NK-92 treated with Interleukin-12 subunit alpha and Interleukin-12 subunit beta, amount 100 ng/mL, for 24 hours (cell line): ENCODE data around the gene LILRB3.
A peak's percentile ranks its signal among the peaks of the same experiment; 100 is the strongest.
"Not testable (repeated sequence)": the region's sequence is repeated elsewhere in the genome, so short reads cannot be mapped to it uniquely, and the experiment has no call there.

Experiments
- DNase-seq: peaks from one replicate; lab custom pipeline; 2025; lab: John Stamatoyannopoulos, UW

LILRB3 gene

DNA sequence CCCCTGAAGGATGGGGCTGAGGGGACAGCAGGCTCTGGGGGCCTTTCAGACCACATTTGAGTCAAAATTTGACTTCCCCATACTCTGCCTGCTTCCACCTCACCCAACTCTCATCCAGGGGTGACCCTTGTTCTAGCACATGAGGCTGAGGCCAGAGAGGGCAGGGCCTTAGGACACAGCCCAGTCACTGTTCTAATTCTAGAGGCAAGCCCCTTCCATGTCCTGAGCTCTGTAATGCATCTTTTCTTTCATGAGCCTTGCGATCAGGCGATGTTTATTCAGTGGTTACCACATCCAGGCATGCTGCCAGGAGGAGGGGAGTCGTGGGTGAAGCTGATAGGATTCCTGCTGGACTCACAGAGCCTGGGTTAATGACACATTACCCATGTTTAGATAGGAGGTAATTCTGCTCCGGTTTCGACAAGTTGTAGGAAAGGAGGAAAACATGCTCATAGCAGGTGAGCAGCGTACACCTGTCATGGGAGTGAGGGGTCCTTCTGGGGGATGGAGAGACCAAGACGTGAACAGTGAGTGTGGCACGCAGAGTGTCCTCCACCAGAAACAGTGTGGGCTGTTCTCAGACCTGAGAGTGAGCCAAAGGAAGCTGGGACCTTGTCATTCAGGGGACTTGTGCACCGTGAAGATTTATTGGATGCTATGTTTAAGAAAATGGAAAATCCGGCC is 12.9 kb downstream of the LILRB3 start:
- DNase-seq: no peak

DNA sequence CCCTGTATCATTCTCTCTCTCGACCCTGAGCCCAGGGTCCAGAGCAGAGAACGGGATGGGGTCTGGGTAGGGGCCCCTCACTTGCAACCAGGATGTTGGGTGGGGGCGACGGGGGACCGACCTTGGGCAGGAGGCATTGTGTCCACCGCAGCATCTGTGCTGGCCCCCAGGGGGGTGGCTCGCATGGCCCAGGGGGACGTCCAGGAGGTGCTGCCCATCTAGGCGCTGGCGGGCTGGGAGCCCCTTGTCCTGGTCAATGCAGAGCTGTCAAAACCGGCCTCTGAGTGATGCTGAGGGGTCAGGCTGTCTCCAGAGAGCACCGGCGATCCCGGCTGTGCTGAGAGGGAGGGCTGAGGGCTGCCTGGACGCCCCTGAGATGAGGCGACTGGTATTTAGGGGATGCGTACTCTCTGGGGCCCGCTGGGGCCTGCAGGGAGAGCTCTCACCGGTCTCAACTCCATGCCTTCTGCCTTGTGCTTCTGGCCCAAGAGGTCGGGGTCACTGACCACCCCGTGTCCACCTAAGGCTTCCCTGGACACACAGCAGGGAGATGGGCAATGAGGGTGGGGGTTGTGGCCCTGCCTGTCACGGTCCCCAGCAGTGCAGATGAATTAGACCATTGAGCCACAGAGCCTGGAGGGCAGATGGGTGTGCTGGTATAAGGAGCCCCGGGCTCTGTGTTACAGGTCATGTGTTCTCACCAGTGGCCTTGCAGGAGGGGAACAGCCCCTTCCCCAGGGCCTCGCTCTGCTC is 13.6 kb downstream of the LILRB3 start:
- DNase-seq: no peak

DNA sequence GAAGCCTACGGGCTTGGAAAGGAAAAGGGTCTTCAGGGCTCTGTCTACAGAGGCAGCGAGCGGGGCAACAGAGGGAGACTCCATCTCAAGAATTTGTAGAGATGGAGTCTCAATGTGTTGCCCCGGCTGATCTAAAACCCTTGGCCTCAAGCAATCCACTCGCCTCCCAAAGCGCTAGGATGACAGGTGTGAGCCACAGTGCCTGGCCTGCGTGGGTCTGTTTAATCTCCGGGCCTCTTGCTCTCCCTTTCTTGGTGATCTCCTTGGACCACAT is 14.1 kb downstream of the LILRB3 start:
- no peak for DNase-seq

DNA sequence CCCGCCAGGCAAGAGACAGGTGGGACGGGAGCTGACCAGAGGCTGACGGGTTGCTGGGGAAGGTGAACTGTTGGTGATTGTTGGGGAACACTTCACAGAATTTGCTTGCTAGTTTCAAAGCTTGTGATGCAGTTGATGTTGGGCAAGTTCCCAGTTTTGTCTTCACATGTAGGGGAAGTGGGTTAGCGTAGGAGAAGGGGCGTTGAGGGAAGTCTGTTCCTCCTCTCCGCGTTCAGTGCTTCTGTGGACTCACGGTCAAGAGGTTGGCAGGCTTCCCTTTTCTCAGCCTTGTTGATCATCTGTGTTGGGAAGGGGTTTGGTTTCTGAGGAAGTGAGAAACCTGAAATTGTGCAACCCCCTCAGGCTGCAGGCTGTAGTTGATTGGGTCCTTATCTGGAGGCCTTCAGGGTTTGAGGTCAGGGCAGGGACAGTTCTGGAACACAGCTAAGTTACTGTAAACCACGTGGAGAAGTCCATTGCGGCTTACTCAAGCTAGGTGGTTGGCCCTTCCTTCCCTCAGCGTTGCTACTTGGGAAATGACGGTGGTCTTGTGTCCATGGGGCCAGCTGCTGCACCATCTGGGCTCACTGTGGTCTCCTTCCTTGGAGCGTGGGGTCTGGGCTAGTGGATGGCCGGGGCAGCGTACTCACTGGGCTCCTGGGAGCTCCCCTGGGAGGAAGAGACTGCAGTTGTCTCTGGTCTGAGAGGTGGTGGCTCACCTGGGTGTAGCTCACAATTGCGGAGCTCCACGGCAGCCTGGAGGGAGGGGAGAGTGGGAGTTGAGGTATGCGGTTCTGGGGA is 14.6 kb downstream of the LILRB3 start:
- DNase-seq: no peak

DNA sequence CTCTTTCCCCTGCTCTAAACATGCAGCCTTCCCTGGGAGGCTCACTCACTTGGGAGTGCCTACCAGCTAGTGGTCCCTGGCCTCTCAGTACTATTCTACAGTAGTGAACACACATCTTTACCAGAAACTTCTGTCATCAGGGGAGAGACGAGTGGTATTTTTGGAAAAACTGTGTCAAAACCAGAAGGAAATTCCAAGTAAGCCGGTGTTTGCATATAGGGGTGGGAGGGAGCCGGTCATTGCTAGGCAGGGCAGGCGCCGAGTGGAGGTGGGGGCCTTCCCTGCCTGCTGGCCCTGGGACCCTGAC is 15.2 kb downstream of the LILRB3 start:
- no peak for DNase-seq

DNA sequence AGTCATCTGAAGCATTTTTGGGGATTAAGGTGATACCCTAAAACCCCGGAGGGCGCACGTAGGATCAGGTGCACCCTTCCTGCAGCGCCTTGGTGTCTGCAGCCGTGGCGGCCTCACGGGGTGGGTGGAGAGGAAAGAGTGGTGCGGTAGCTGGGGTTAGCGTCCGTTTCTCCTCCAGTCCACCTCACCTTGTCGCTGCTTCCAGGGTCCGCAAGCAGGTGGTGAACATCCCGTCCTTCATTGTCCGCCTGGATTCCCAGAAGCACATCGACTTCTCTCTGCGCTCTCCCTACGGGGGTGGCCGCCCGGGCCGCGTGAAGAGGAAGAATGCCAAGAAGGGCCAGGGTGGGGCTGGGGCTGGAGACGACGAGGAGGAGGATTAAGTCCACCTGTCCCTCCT is 15.6 kb downstream of the LILRB3 start:
- not testable (repeated sequence) for DNase-seq

DNA sequence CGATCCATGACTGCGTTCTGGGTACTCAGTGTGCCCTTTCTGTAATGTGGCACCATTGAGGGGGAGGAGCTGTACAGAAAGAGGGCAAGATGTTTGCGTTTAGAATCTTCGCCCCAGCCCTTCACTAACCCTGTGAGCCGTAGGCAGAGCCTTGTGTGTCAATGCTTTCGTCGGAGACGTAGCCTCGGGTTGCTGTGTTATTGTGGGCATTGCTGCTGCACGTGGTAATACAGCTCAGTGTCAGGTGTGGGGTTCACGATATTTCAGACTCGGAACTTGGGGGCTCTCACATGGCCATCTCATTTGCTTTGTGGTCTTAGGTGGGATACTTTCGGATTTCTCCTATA is 16.0 kb downstream of the LILRB3 start:
- no peak for DNase-seq

DNA sequence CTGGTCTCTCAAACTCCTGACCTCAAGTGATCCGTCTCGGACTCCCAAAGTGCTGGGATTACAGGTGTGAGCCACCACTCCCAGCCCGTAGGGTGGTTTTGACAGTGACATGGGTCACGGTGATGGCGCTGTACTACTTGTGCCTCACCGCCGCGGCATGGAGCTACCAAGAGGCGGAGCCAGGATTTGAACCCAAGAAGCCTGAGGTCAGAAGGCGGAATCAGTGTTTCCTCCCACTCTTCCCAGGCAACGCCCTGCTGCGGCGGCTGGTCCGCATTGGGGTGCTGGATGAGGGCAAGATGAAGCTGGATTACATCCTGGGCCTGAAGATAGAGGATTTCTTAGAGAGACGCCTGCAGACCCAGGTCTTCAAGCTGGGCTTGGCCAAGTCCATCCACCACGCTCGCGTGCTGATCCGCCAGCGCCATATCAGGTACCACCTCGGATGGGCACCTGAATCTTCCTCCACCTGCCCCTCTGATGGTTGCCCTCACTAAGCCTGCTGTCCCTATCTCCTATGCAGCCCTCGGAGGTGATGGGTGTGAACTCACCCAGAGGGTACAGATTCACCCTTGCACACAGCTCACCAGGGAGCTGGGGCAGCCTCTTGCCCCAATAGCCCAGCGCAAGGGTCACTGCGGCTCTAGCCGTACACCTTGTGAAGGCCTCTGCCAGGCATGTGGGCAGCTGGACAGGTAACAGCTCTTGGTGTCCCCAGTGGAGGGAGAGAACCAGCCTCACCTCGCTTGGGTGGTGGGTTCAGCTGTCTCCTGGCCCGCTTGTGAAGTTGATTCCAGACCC is 16.6 kb downstream of the LILRB3 start:
- no peak for DNase-seq

DNA sequence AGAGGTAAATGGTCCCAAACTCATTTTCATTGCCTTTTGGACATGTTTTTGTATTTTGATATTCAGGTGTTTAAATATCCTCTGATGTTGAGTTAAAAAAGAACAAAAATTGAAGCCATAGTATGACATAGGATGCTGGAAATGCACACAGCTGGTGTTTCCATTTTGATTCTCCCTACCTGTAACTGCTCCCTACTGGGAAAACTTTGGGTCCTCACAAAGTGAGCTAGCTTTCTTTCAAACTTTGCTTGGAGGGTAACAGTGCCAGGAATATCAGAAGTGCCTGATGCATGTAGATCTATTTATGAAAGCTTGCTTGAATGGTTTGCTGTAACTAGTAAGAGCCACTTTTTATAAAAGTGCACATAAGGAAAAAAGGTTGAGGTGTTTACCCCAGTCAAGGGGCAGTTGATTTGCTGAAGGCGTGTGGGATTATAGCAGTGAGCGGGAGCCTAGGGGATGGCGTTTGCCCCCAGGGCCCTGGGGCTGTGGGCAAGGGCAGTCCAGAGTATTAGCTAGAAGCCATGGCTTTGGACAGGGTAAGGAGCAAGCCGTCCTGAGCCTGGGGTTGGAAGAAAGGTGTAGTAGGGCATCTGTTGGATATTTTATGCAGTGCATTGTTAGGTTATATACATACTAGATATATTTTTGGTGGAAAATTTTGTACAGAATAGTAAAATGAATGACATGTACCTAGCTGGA is 17.9 kb downstream of the LILRB3 start:
- no peak for DNase-seq

DNA sequence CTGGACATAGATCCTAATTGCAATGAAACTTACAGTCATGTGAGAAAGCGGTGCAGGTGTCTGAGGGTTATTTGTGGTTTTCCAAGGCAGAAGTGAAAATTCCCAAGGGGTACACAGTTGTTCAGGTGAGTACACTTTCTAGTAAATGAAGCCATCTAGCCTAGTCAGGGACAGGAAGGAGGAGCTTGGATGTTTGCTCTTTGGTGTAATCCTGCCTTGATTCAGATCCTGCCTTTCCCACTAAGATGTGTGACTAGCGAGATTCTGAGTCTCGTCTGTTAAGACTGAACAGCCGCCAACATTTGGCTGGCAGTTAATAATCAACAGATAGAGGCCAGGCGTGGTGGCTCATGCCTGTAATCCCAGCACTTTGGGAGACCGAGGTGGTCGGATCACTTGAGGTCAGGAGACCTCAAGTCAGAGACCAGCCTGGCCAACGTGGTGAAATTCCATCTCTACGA is 19.6 kb downstream of the LILRB3 start:
- DNase-seq: no peak

DNA sequence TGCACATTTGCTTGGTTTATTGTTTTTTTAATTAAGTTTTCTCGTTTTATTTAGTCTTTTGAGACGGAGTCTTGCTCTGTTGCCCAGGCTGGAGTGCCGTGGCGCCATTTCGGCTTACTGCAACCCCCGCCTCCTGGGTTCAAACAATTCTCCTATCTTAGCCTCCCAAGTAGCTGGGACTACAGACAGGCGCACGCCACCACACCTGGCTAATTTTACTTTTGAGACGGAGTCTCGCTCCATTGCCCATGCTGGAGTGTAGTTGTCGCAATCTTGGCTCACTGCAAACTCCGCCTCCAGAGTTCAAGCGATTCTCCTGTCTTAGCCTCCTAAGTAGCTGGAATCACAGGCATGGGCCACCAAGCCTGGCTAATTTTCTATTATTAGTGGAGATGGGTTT is 20.8 kb downstream of the LILRB3 start:
- no peak for DNase-seq

DNA sequence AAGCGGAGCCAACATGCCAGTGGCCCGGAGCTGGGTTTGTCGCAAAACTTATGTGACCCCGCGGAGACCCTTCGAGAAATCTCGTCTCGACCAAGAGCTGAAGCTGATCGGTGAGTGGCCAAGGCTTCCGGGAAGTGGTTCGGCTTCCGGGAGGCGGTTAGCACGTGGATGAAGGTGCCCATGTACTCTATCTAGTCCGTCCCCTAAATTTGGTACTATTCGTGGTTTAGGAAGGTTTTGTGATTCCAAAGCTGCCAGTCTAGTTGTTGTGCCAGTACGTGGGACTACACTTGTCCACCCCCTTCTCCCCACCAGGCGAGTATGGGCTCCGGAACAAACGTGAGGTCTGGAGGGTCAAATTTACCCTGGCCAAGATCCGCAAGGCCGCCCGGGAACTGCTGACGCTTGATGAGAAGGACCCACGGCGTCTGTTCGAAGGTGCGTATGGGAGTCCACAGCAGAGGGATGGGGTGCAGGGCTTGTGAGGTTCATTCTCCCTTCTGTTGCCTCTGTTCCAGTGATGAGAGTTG is 21.6 kb downstream of the LILRB3 start:
- DNase-seq: no peak

DNA sequence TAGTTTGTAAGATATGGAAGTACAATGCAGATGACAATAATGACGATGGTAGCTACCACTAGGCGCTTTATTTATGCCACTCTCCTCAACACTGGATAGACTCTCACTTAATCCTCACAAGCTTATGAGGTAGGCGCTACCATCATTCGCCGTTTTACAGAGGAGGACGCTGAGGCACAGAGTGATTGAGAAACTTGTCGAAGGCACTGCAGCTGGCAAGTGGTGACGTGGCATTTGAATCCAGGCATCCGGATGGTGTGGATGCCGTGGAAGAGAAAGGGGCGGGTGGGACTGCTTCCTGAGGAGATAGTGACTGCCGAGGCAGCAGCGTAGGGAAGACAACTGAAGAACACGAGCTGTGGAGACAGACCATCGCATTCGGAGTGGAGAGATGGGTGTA is 23.4 kb downstream of the LILRB3 start:
- DNase-seq: no peak

DNA sequence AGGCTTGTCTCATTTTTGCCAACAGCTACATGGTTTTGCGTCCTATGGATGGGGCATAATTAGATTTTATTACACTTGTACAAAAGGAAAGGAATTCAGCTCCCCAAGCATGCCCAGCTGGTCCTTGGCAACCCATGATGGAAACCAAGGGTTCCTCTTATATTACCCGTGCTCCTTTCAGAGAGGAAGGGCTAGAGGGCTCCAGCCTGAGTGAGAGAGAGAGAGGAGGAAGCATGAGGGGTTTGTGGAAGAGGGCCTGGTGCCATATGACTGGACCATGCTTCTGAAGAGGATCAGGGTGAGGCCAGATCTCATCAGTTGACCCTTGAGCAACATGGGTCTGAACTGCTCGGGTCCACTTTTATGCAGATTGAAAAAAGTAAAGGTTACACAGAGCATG is 25.7 kb downstream of the LILRB3 start:
- no peak for DNase-seq

DNA sequence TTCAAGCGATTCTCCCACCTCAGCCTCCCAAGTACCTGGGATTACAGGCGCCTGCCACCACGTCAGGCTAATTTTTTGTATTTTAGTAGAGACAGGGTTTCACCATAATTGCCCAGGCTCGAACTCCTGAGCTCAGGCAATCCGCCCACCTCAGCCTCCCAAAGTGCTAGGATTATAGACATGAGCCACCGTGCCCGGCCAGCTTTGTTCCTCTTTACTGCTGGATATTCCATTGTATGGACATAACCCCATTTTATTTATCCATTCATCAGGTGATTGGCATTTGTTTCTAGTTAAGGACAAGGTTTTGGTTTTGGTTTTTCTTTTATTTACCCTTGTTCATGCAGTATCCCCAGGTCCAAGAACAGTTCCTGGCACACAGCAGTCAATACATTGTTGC is 26.3 kb downstream of the LILRB3 start:
- DNase-seq: no peak

DNA sequence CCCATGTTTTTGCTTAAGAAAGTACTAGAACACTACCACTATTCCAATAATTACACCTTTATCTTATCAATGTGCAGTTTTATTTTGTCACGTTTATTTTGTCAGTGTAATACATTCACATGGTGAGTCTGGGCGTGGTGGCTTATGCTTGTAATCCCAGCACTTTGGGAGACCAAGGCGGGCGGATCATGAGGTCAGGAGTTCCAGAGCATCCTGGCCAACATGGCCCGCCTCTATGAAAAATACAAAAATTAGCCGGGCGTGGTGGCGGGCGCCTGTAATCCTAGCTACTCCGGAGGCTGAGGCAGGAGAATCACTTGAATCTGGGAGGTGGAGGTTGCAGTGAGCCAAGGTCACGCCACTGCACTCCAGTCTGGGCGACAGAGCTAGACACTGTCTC is 28.3 kb downstream of the LILRB3 start:
- DNase-seq: not testable (repeated sequence)

DNA sequence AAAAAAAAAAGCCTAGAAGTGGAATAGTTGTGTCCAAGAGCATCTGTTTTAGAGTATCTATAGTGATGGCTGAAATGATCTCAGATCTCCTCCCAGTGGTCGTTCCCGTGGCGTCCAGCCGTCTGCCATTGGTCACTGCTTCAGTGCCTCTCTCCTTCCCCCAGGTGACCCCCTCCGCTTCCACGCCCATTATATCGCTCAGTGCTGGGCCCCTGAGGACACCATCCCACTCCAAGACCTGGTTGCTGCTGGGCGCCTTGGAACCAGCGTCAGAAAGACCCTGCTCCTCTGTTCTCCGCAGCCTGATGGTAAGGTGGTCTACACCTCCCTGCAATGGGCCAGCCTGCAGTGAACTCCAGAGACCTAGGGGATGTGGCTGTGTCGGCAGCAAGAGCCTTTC is 29.8 kb downstream of the LILRB3 start:
- DNase-seq: no peak

DNA sequence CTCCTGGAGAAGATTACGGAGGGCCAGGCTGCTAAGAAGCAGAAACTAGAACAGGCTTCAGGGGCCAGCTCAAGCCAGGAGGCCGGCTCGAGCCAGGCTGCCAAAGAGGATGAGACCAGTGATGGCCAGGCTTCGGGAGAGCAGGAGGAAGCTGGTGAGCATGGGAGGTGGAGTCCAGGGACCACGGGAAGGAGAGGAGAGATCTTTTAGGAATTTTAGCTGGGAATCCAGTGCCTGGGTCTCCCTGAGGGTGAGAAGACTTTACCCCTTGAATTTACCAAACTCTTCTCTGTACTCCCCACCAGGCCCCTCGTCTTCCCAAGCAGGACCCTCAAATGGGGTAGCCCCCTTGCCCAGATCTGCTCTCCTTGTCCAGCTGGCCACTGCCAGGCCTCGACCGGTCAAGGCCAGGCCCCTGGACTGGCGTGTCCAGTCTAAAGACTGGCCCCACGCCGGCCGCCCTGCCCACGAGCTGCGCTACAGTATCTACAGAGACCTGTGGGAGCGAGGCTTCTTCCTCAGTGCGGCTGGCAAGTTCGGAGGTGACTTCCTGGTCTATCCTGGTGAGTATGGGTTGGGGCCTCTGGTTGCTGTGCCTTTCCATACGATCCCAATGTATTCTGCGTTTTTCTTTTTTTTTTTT is 30.9 kb downstream of the LILRB3 start:
- DNase-seq: no peak

DNA sequence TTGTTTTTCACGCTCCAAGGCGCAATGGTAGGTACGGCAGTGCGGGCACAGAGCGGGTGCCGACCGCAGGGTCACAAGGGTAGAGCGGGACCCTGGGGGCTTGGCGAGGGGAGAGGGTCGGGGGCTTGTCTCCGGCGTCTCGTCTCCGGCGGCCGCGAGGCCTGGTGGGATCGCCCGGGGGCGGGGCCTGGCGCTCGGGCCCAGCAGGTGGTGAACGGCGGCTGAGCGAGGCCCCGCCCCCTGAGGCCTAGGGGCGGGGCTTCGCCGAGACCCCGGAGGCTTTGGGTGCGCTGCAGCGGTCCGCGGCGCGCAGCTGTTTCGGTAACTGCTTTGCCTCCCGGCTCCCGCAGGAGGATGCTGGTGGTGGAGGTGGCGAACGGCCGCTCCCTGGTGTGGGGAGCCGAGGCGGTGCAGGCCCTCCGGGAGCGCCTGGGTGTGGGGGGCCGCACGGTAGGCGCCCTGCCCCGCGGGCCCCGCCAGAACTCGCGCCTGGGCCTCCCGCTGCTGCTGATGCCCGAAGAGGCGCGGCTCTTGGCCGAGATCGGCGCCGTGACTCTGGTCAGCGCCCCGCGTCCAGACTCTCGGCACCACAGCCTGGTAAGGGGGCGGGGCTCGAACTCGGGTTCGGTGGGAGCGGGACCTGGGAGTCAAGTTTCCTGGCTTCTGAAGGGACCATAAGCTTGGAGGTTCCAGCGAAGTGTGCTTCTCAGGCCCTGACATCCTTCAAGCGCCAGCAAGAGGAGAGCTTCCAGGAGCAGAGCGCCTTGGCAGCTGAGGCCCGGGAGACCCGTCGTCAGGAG is 31.6 kb downstream of the LILRB3 start, which contains the start of gene TSEN34:
Gene TSEN34, plus strand, starts transcription at position 298 of the 800 bp plus-strand sequence. Its CDS starts 57 bp downstream, at position 355.
- DNase-seq: peak; percentile 90

DNA sequence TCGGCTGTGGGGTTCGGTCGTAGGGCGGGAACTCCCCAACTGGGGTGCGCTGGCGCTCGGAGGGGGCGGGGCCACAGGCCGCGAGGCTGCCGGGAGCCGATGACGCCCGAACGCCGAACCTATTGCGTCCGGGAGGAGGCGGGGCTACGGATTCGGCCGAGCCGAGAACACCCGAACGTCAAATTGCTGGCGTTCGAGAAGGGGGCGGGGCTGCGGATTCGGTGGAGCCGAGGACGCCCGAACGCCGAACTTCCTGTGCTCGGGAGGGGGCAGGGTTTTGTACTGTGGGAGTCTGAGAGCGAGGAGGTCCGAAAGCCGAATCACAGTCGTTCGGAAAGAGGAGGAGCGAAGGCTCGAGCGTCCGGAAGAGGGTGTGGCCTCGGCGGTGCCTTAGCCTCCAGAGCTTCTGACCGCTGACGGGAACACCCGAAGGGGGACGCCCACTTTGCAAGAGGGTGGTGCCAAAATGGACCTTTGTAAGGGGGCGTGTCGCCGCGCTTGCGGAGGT is 32.2 kb downstream of the LILRB3 start:
- peak; percentile 99 for DNase-seq
